Kidney epithelial cell (primary cell): Measurements from ENCODE around the gene KRT14. TPM values are rescaled to one million over a fixed set of nuclear protein-coding genes. Genes with fewer than 3 reads are reported as not detected.

Experiments
- DNase-seq: peaks from one replicate; pipeline ENCODE4 v3.0.0-alpha.2; 2010; ENCODE audit warnings: low read depth
- H3K27me3 ChIP-seq: 2 replicates; pipeline ENCODE4 v1.6.0; 2011; ENCODE audit warnings: low read length; ENCODE audit not compliant: control insufficient read depth, insufficient read depth
- H3K36me3 ChIP-seq: 2 replicates; pipeline ENCODE4 v1.5.1; 2011; ENCODE audit warnings: low read length; ENCODE audit not compliant: control insufficient read depth, insufficient read depth
- H3K4me3 ChIP-seq: 2 replicates; pipeline ENCODE4 v1.5.1; 2011; ENCODE audit warnings: low read depth, mild to moderate bottlenecking, control low read depth, low read length
- CTCF ChIP-seq: IDR thresholded peaks from 2 replicates; pipeline ENCODE4 v1.5.1; 2011; ENCODE audit warnings: mild to moderate bottlenecking, moderate library complexity, low read length, control low read depth, inconsistent platforms; ENCODE audit not compliant: insufficient read depth, poor library complexity, severe bottlenecking
- total RNA-seq: library from RNA; depleted of rRNA; stranded (reverse); fragments of >200 nt; gene quantifications from 2 replicates; pipeline ENCODE4 v1.2.3, GENCODE V29; 2015

The KRT14 gene
- total RNA-seq, 1 donor from 2014 or later: not detected

- H3K36me3 ChIP-seq: no peaks in the 10 kb centered on the region
- no peak for DNase-seq
- H3K4me3 ChIP-seq: no peak overlapping the region
- no peaks in the 10 kb centered on the region for H3K27me3 ChIP-seq
- TF ChIP-seq CTCF: no peak
These were observed 49.7 kb downstream of the KRT14 start for GRCh38 chr17:41536741-41537613.

GRCh38 chr17:41535764-41536481 lies 50.8 kb downstream of the KRT14 start:
- Histone ChIP-seq H3K4me3 (no peak overlapping the region), H3K27me3 (no peaks in the 10 kb centered on the region), H3K36me3 (no peaks in the 10 kb centered on the region)
- TF ChIP-seq CTCF: no peak
- DNase-seq: no peak

GRCh38 chr17:41534899-41535546 lies 51.7 kb downstream of the KRT14 start:
- no peak overlapping the region for H3K4me3 ChIP-seq
- H3K27me3 ChIP-seq: no peaks in the 10 kb centered on the region
- DNase-seq: no peak
- H3K36me3 ChIP-seq: no peaks in the 10 kb centered on the region
- no peak for TF ChIP-seq CTCF

- Histone ChIP-seq H3K4me3 (no peak overlapping the region), H3K36me3 (no peaks in the 10 kb centered on the region), H3K27me3 (no peaks in the 10 kb centered on the region)
- DNase-seq: no peak
- no peak for TF ChIP-seq CTCF
These were observed 53.1 kb downstream of the KRT14 start for GRCh38 chr17:41533613-41534012.

GRCh38 chr17:41532947-41533570 lies 53.6 kb downstream of the KRT14 start:
- no peaks in the 10 kb centered on the region for H3K36me3 ChIP-seq
- H3K4me3 ChIP-seq: no peak overlapping the region
- DNase-seq: no peak
- no peaks in the 10 kb centered on the region for H3K27me3 ChIP-seq
- TF ChIP-seq CTCF: no peak

Other genes starting within 250 kb of the KRT14 start
- not detected in 2 replicates for gene KRT33A, start 236.1 kb downstream of the KRT14 start, total RNA-seq
- gene KRT33B, start 217.1 kb downstream of the KRT14 start, total RNA-seq: 0.17 TPM in 1 of 2 replicates, not detected in the other
- 2.5 and 5.5 TPM in 2 replicates for gene KRT34, start 204.6 kb downstream of the KRT14 start, total RNA-seq
- not detected in 2 replicates for gene KRT31, start 189.3 kb downstream of the KRT14 start, total RNA-seq
- not detected in 2 replicates for gene KRT37, start 162.3 kb downstream of the KRT14 start, total RNA-seq
- gene KRT38, start 145.9 kb downstream of the KRT14 start, total RNA-seq: not detected in 2 replicates
- not detected in 2 replicates for gene KRT32, start 119.5 kb downstream of the KRT14 start, total RNA-seq
- gene KRT35, start 105.7 kb downstream of the KRT14 start, total RNA-seq: not detected in 2 replicates
- gene KRT36, start 97.0 kb downstream of the KRT14 start, total RNA-seq: not detected in 2 replicates
- 0.96 TPM in 1 of 2 replicates, not detected in the other for gene KRT13, start 81.3 kb downstream of the KRT14 start, total RNA-seq
- 1.3 and 1.6 TPM in 2 replicates for gene KRT15, start 68.0 kb downstream of the KRT14 start, total RNA-seq
- gene KRT19, start 58.6 kb downstream of the KRT14 start, total RNA-seq: 851 and 925 TPM in 2 replicates
- not detected in 2 replicates for gene KRT9, start 14.8 kb downstream of the KRT14 start, total RNA-seq
- gene KRT16, start 25.9 kb upstream of the KRT14 start, total RNA-seq: 4.2 and 4.8 TPM in 2 replicates
- 208 and 216 TPM in 2 replicates for gene KRT17, start 37.7 kb upstream of the KRT14 start, total RNA-seq
- 318 and 368 TPM in 2 replicates for gene EIF1, start 102.0 kb upstream of the KRT14 start, total RNA-seq
- not detected in 2 replicates for gene GAST, start 125.4 kb upstream of the KRT14 start, total RNA-seq
- gene HAP1, start 147.7 kb upstream of the KRT14 start, total RNA-seq: 0.96 and 1.6 TPM in 2 replicates
- 749 and 895 TPM in 2 replicates for gene JUP, start 199.8 kb upstream of the KRT14 start, total RNA-seq
- gene P3H4, start 225.1 kb upstream of the KRT14 start, total RNA-seq: 50.5 and 58.4 TPM in 2 replicates
- gene FKBP10, start 226.1 kb upstream of the KRT14 start, total RNA-seq: 152 and 157 TPM in 2 replicates
- 60.2 and 61.5 TPM in 2 replicates for gene NT5C3B, start 249.3 kb upstream of the KRT14 start, total RNA-seq